IMR-90 (cell line): ENCODE measurements around the gene LRG1. TPM values are rescaled to one million over a fixed set of nuclear protein-coding genes. Genes with fewer than 3 reads are reported as not detected.

Experiments
- ATAC-seq: fragments of 200-7000 bp; cut with Tn5 transposase; 2 replicates; pipeline ENCODE4 v1.9.1; 2020; ENCODE audit warnings: low read depth, mild to moderate bottlenecking, moderate library complexity
- BruUV-seq: library from RNA; stranded (reverse); fragments of 400-500 nt; replicated peaks from 2 replicates; lab custom pipeline; 2021; lab: Mats Ljungman, UMichigan
- CTCF ChIA-PET: fragments of 300-600 bp; formaldehyde crosslinking; extraction: SDS; loops from one replicate; lab custom pipeline; 2021; ENCODE audit warnings: antibody characterized with exemption; lab: Yijun Ruan, JAX
- POLR2A ChIA-PET: fragments of 300-600 bp; sonication (Branson Sonifier 250); formaldehyde crosslinking; loops from one replicate; lab custom pipeline; 2022; ENCODE audit warnings: antibody characterized with exemption; ENCODE audit not compliant: unreplicated experiment; lab: Charles Lee
- DNase-seq: peaks from one replicate; pipeline ENCODE4 v3.0.0; 2013
- H2AFZ ChIP-seq: replicated peaks from 2 replicates; pipeline ENCODE3; 2013; ENCODE audit warnings: low read length, mild to moderate bottlenecking; ENCODE audit not compliant: poor library complexity
- H2AK5ac ChIP-seq: 2 replicates; pipeline ENCODE4 v1.6.1; 2013; ENCODE audit warnings: low read depth, low read length, inconsistent platforms
- H2AK9ac ChIP-seq: replicated peaks from 2 replicates; pipeline ENCODE3; 2013; ENCODE audit warnings: mild to moderate bottlenecking, low read depth, low read length, moderate library complexity; ENCODE audit not compliant: poor library complexity
- H2BK120ac ChIP-seq: 2 replicates; pipeline ENCODE4 v1.6.1; 2013; ENCODE audit warnings: low read depth, low read length, inconsistent platforms
- H2BK15ac ChIP-seq: 3 replicates; pipeline ENCODE4 v1.6.1; 2013; ENCODE audit warnings: low read depth, low read length, inconsistent platforms
- H2BK20ac ChIP-seq: 2 replicates; pipeline ENCODE4 v1.6.1; 2013; ENCODE audit warnings: low read depth, mild to moderate bottlenecking, inconsistent platforms, low read length, moderate library complexity
- H2BK5ac ChIP-seq: 2 replicates; pipeline ENCODE4 v1.6.1; 2013; ENCODE audit warnings: mild to moderate bottlenecking, low read depth, low read length, inconsistent platforms; ENCODE audit not compliant: poor library complexity, severe bottlenecking
- H3K14ac ChIP-seq: replicated peaks from 2 replicates; pipeline ENCODE4 v1.6.1; 2013; ENCODE audit warnings: low read depth, low read length, inconsistent platforms
- H3K18ac ChIP-seq: 2 replicates; pipeline ENCODE4 v1.6.1; 2013; ENCODE audit warnings: low read depth, low read length, control low read depth
- H3K23ac ChIP-seq: 2 replicates; pipeline ENCODE4 v1.6.1; 2013; ENCODE audit warnings: low read depth, low read length, inconsistent platforms
- H3K27ac ChIP-seq: 2 replicates; pipeline ENCODE4 v1.5.1; 2013; ENCODE audit warnings: mild to moderate bottlenecking, control low read depth, low read length; ENCODE audit not compliant: insufficient read depth
- H3K27me3 ChIP-seq: 2 replicates; pipeline ENCODE4 v1.6.1; 2013; ENCODE audit warnings: low read length; ENCODE audit not compliant: control insufficient read depth, insufficient read depth
- H3K36me3 ChIP-seq: 2 replicates; pipeline ENCODE4 v1.6.1; 2013; ENCODE audit warnings: low read length, mixed read lengths; ENCODE audit not compliant: control insufficient read depth, insufficient read depth
- H3K4ac ChIP-seq: 2 replicates; pipeline ENCODE4 v1.6.1; 2013; ENCODE audit warnings: low read depth, low read length, inconsistent platforms
- H3K4me1 ChIP-seq: 2 replicates; pipeline ENCODE4 v1.6.1; 2013; ENCODE audit warnings: low read length, mixed read lengths; ENCODE audit not compliant: control insufficient read depth, insufficient read depth
- H3K4me2 ChIP-seq: 2 replicates; pipeline ENCODE4 v1.6.1; 2013; ENCODE audit warnings: low read depth, mild to moderate bottlenecking, control low read depth, low read length, moderate library complexity
- H3K4me3 ChIP-seq: 2 replicates; pipeline ENCODE4 v1.5.1; 2013; ENCODE audit warnings: low read depth, mild to moderate bottlenecking, control low read depth, low read length, moderate library complexity; ENCODE audit not compliant: insufficient read depth
- H3K56ac ChIP-seq: 2 replicates; pipeline ENCODE4 v1.6.1; 2013; ENCODE audit warnings: low read length, inconsistent platforms; ENCODE audit not compliant: insufficient read depth; ENCODE audit errors: extremely low read depth
- H3K79me1 ChIP-seq, 2 experiments: 2 replicates each; pipeline ENCODE4 v1.6.1; 2013; ENCODE audit warnings: low read length in 2 of 2, inconsistent platforms in 1 of 2, low read depth in 1 of 2
- H3K9ac ChIP-seq: 2 replicates; pipeline ENCODE4 v1.6.1; 2013; ENCODE audit warnings: low read depth, low read length, control low read depth
- H3K9me1 ChIP-seq: 2 replicates; pipeline ENCODE4 v1.6.1; 2013; ENCODE audit warnings: low read length, inconsistent platforms; ENCODE audit not compliant: insufficient read depth
- H3K9me3 ChIP-seq: 2 replicates; pipeline ENCODE4 v1.6.1; 2013; ENCODE audit warnings: low read length; ENCODE audit not compliant: control insufficient read depth, insufficient read depth
- H4K20me1 ChIP-seq: 2 replicates; pipeline ENCODE4 v1.6.1; 2013; ENCODE audit warnings: low read length, inconsistent platforms; ENCODE audit not compliant: insufficient read depth
- H4K5ac ChIP-seq: 2 replicates; pipeline ENCODE4 v1.6.1; 2013; ENCODE audit warnings: mild to moderate bottlenecking, low read depth, low read length, control low read depth
- H4K8ac ChIP-seq, 2 experiments: 2 replicates each; pipeline ENCODE4 v1.6.1; 2013; ENCODE audit warnings: low read depth in 2 of 2, low read length in 2 of 2, control low read depth in 1 of 2, inconsistent platforms in 1 of 2
- H4K91ac ChIP-seq: 2 replicates; pipeline ENCODE4 v1.6.1; 2013; ENCODE audit warnings: low read depth, low read length, inconsistent platforms; ENCODE audit not compliant: insufficient read depth
- CEBPB ChIP-seq: IDR thresholded peaks from 2 replicates; pipeline ENCODE4 v1.6.1; 2012; ENCODE audit warnings: low read depth, low read length, improper control_type of control experiment
- FOS ChIP-seq: fragments of 150-350 bp; IDR thresholded peaks from 2 replicates; pipeline ENCODE4 v1.6.1; 2016; ENCODE audit warnings: low read depth, low read length
- MXI1 ChIP-seq: IDR thresholded peaks from 2 replicates; pipeline ENCODE4 v1.6.1; 2012; ENCODE audit warnings: low read depth, mild to moderate bottlenecking, low read length, moderate library complexity, borderline replicate concordance
- POLR2A ChIP-seq: IDR thresholded peaks from 2 replicates; pipeline ENCODE4 v1.6.1; 2012; ENCODE audit warnings: mild to moderate bottlenecking, low read depth, low read length
- RAD21 ChIP-seq: IDR thresholded peaks from 2 replicates; pipeline ENCODE4 v1.6.1; 2012; ENCODE audit warnings: low read length, improper control_type of control experiment
- RCOR1 ChIP-seq: IDR thresholded peaks from 2 replicates; pipeline ENCODE4 v1.6.1; 2012; ENCODE audit warnings: mild to moderate bottlenecking, low read length, improper control_type of control experiment; ENCODE audit not compliant: insufficient replicate concordance
- RFX5 ChIP-seq: IDR thresholded peaks from 2 replicates; pipeline ENCODE4 v1.8.0; 2012; ENCODE audit warnings: low read depth, mild to moderate bottlenecking, low read length, moderate library complexity
- SMC3 ChIP-seq: fragments of 150-350 bp; IDR thresholded peaks from 2 replicates; pipeline ENCODE4 v1.6.1; 2016; ENCODE audit warnings: low read depth, mild to moderate bottlenecking, antibody characterized with exemption, low read length, moderate library complexity
- WGBS, 2 experiments: methylation state at CpG; one replicate each; pipeline versions ENCODE4 v1.1.5 to v1.1.7; 2013; ENCODE audit warnings: missing lambda C conversion rate in 2 of 2; ENCODE audit not compliant: insufficient read length in 1 of 2; ENCODE audit errors: extremely low coverage in 2 of 2; 5-methylcytosine and 5-hydroxymethylcytosine counted together
- dilution Hi-C: fragments of 300-500 bp; cut with HindIII; formaldehyde crosslinking; loops from one replicate; pipeline ENCODE4 v1.14.3; 2018; ENCODE audit warnings: low sequenced_read_pairs; ENCODE audit not compliant: unreplicated experiment
- in situ Hi-C: fragments of 300-500 bp; cut with MboI; formaldehyde crosslinking; loops from 3 replicates; pipeline ENCODE4 v1.14.3; 2019; ENCODE audit warnings: low sequenced_read_pairs, inconsistent platforms, mixed read lengths
- intact Hi-C: fragments of 100-400 bp; cut with micrococcal nuclease; formaldehyde crosslinking; loops from 2 replicates; pipeline ENCODE4 v1.10.0; 2022
- polyA plus RNA-seq, 3 experiments: library from polyadenylated mRNA; depleted of rRNA; stranded (reverse); fragments of >200 nt; gene quantifications; 2 replicates each; pipeline ENCODE4 v1.2.3, GENCODE V29; 2012; ENCODE audit warnings: low replicate concordance in 1 of 3
- total RNA-seq: library from RNA; depleted of rRNA; stranded (reverse); fragments of >200 nt; gene quantifications from 2 replicates; pipeline ENCODE4 v1.2.3, GENCODE V29; 2012
- TF ChIP-seq, protein P1 (sequence below): fragments of 150-350 bp; IDR thresholded peaks from 2 replicates; pipeline ENCODE4 v1.6.1; 2017; ENCODE audit warnings: mild to moderate bottlenecking, antibody characterized with exemption, low read length, low read depth
- TF ChIP-seq, protein P2 (sequence below): conservative IDR thresholded peaks from 2 replicates; pipeline ENCODE4 v1.5.1; 2012; ENCODE audit warnings: mild to moderate bottlenecking, low read depth, low read length, improper control_type of control experiment

The LRG1 gene
- total and polyA plus RNA-seq, 2 of the 4 experiments (the other 2 are of a cell fraction), result not detected

DNA sequence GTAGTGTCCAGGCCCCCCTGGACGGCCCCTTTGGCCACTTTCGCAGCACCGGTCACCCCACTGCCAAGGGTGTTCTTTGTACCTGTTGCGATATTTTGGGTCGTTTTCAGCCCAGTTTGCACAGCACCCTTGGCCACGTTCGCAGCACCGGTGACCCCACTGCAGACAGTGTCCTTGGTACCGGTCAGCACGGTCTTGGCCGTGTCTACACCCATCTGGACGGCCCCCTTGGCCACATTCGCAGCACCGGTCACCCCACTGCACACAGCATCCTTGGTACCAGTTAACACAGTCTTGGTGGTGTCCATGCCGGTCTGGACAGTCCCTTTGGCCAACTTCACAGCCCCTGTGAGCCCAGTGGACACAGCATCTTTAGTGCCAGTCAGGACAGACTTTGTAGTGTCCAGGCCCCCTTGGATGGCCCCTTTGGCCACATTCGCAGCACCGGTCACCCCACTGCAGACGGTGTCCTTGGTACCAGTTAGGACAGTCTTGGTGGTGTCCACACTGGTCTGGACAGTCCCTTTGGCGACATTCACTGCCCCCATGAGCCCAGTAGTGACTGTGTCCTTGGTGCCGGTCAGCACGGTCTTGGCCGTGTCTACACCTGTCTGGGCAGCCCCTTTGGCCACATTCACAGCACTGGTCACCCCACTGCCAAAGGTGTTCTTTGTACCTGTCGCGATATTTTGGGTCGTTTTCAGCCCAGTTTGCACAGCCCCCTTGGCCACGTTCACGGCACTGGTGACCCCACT, 28.4 kb downstream of the LRG1 start (continued):
- TF ChIP-seq RAD21, result no peak

- H3K4me1 ChIP-seq, result peaks cover 4% of the 10 kb centered on the region
- no peaks in the 10 kb centered on the region for H3K9me3 ChIP-seq
- ChIA-PET CTCF (no interaction called here), POLR2A (no interaction called here)
- no peak overlapping the region for H2BK5ac ChIP-seq
- H3K23ac ChIP-seq, result no peak overlapping the region
- no peak overlapping the region for H2BK120ac ChIP-seq
- H3K36me3 ChIP-seq, result peaks cover 3% of the 10 kb centered on the region; the same call in 1 of the 2 replicates
- H2BK20ac ChIP-seq, result no peak overlapping the region
- H3K9ac ChIP-seq, result no peak overlapping the region
- DNase-seq (no peak), ATAC-seq (no peak)
- no peak overlapping the region for H2BK15ac ChIP-seq
- H3K79me1 ChIP-seq, result peaks cover 0 to 8% of the 10 kb centered on the region in 2 experiments; a peak in 1 of 4 replicates
- H3K4me3 ChIP-seq, result no peak overlapping the region
- no peak overlapping the region for H3K4ac ChIP-seq
- peak overlapping the region; percentile 21 for H2AFZ ChIP-seq
- no peak overlapping the region for H3K4me2 ChIP-seq
- no peak overlapping the region for H4K91ac ChIP-seq
- no peak overlapping the region for H2AK9ac ChIP-seq
- no peak overlapping the region for H3K18ac ChIP-seq
- peaks cover 6% of the 10 kb centered on the region; the same call in 1 of the 2 replicates for H3K9me1 ChIP-seq
- no peak overlapping the region for H4K5ac ChIP-seq
- H3K14ac ChIP-seq, result no peak overlapping the region
- H3K56ac ChIP-seq, result no peak overlapping the region
- no peaks in the 10 kb centered on the region for H4K20me1 ChIP-seq
- peaks cover 2% of the 10 kb centered on the region; the same call in 1 of the 2 replicates for H3K27me3 ChIP-seq
- dilution Hi-C loops, result no loop called here
- no peak overlapping the region for H2AK5ac ChIP-seq
- WGBS, 2 experiments, result 88% methylated on average over 30 of the region's 37 CpGs; no CpG with 5 or more reads in 1 of the 2 experiments
- H3K27ac ChIP-seq, result no peak overlapping the region
- H4K8ac ChIP-seq, result no peak overlapping the region
- BruUV-seq, result no TSS peak
- intact Hi-C loops, result no loop called here
- in situ Hi-C loops, result no loop called here
- TF ChIP-seq, protein P1, sequence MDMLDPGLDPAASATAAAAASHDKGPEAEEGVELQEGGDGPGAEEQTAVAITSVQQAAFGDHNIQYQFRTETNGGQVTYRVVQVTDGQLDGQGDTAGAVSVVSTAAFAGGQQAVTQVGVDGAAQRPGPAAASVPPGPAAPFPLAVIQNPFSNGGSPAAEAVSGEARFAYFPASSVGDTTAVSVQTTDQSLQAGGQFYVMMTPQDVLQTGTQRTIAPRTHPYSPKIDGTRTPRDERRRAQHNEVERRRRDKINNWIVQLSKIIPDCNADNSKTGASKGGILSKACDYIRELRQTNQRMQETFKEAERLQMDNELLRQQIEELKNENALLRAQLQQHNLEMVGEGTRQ, result no peak
- TF ChIP-seq CEBPB (no peak), MXI1 (no peak), FOS (no peak), RFX5 (no peak), RCOR1 (no peak), POLR2A (no peak), RAD21 (no peak), SMC3 (no peak)
- TF ChIP-seq, protein P2, sequence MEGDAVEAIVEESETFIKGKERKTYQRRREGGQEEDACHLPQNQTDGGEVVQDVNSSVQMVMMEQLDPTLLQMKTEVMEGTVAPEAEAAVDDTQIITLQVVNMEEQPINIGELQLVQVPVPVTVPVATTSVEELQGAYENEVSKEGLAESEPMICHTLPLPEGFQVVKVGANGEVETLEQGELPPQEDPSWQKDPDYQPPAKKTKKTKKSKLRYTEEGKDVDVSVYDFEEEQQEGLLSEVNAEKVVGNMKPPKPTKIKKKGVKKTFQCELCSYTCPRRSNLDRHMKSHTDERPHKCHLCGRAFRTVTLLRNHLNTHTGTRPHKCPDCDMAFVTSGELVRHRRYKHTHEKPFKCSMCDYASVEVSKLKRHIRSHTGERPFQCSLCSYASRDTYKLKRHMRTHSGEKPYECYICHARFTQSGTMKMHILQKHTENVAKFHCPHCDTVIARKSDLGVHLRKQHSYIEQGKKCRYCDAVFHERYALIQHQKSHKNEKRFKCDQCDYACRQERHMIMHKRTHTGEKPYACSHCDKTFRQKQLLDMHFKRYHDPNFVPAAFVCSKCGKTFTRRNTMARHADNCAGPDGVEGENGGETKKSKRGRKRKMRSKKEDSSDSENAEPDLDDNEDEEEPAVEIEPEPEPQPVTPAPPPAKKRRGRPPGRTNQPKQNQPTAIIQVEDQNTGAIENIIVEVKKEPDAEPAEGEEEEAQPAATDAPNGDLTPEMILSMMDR, result no peak
Observed at GRCh38 chr19:4510435-4511255, 29.2 kb downstream of the LRG1 start.
